Stimulated activated naive CD8-positive, alpha-beta T cell treated with anti-CD3 and anti-CD28 coated beads, Interleukin-15, Interleukin-2, amounts not matched to agents 100 ng/mL and 50 ng/mL, for 24 hours (primary cell): ENCODE results near the gene SLC50A1.

Experiments used
- H3K27ac Mint-ChIP-seq: one replicate; pipeline ENCODE4 v1.8.0; 2021; ENCODE audit warnings: mild to moderate bottlenecking, mixed read lengths
- H3K27me3 Mint-ChIP-seq: one replicate; pipeline ENCODE4 v1.8.0; 2021; ENCODE audit warnings: mixed read lengths
- H3K36me3 Mint-ChIP-seq: one replicate; pipeline ENCODE4 v1.8.0; 2021; ENCODE audit warnings: low read depth, mixed read lengths
- H3K4me1 Mint-ChIP-seq: one replicate; pipeline ENCODE4 v1.8.0; 2021; ENCODE audit warnings: low read depth, mixed read lengths
- H3K4me3 Mint-ChIP-seq: one replicate; pipeline ENCODE4 v1.8.0; 2021; ENCODE audit warnings: mild to moderate bottlenecking, mixed read lengths
- H3K9me3 Mint-ChIP-seq: one replicate; pipeline ENCODE4 v1.8.0; 2021; ENCODE audit warnings: mixed read lengths

The SLC50A1 gene

DNA sequence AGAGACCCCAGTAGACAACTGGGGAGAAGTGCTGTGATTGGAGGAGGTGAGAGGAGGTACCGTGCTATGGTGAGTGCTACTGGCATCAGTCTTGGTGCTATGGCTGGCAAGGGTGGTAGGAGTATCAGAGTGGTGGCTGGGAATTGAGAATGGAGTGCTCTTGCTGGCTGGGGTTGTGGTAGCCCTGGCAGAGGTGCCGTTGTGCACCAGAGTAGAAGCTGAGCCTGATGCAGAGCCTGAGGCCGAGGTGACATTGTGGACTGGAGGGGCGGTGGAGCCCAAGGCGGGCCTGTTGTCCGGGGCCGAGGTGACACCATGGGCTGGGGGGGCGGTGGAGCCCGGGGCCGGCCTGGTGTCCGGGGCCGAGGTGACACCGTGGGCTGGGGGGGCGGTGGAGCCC lies 52.6 kb downstream of the SLC50A1 start:
- peaks cover 21% of the 10 kb centered on the region for H3K4me1 Mint-ChIP-seq
- no peak overlapping the region for H3K4me3 Mint-ChIP-seq
- H3K27ac Mint-ChIP-seq: peak overlapping the region; percentile 28
- no peaks in the 10 kb centered on the region for H3K27me3 Mint-ChIP-seq
- no peaks in the 10 kb centered on the region for H3K36me3 Mint-ChIP-seq
- H3K9me3 Mint-ChIP-seq: no peaks in the 10 kb centered on the region
